Measurements from ENCODE around the gene NUP43. TPM values are rescaled to one million over a fixed set of nuclear protein-coding genes. Genes with fewer than 3 reads are reported as not detected.

Gene NUP43
- total and polyA plus RNA-seq, 2 donors (not counting 1 experiment from before 2014, with no cell fraction given) = 12.9 to 75.7 TPM

DNA sequence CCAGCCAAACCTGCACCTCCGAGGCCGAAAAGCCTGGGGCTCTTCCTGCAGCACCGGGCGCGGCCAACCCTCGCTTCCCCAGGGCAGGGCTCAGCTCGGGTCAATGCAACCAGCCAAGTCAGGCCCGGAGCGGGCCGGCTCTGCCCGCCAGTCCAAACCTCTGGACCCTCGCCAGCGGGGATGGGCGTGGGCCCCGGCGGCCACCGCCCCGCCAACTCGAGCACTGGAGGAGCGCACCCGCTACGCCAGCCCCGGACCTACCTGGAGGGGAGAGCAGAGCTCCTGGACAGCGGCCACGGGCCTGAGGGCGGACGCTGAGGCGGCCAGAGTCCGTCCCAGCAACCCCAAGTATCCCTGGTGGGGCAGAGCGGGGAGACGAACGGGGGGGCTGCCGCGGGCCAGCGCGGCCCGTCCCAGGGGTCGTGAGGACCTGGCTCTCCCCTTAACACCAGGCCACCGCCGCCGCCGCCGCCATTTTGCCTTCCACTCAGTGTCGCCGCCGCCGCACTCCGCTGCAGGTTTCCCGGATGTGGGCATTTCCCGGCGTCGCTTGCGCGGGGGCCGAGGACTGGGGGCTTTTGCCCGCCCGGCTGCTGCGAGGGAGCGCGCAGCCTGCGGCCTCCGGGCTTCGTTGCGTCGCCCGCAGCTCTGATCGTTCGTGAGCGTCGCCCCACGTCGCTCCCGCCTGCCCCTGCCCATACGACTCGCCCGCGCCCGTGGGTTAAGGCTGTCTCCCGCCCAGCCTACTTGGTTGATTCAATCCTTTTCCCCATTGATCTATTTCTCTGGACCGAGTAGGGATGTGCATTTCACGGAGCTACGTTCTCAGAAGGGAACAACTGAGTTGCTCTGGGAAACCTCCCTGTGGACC, 28.5 kb downstream of the NUP43 start, which contains the start of gene LATS1:
Gene LATS1, minus strand, starts transcription at position 514 of the 871 bp plus-strand sequence. CDS start 15,975 bp downstream, outside the sequence.
- peaks cover 13% of the 10 kb centered on the region for H4K20me1 ChIP-seq (ENCODE audit: control insufficient read depth, insufficient read depth, low read length, poor library complexity, severe bottlenecking)
- peak; percentile 92 for ATAC-seq (ENCODE audit: low read depth)
- H3K4me3 ChIP-seq (ENCODE audit: control extremely low read depth in 1 of 5, extremely low read depth in 1 of 5, insufficient read depth in 1 of 5, low read depth in 2 of 5, low read length in 4 of 5) = peak within 1 kb of the TSS; percentile 80 to 92 (median 86)
- H3K79me2 ChIP-seq (ENCODE audit: control insufficient read depth, insufficient read depth, low read length) = peaks cover 59% of the 10 kb centered on the region
- peak within 1 kb of the TSS; percentile 89 for H2AFZ ChIP-seq (ENCODE audit: insufficient read depth, low read depth, low read length, poor library complexity, severe bottlenecking)
- peaks cover 23% of the 10 kb centered on the region in 2 donors for H3K4me1 ChIP-seq (ENCODE audit: control insufficient read depth in 2 of 2, insufficient read depth in 2 of 2, low read length in 2 of 2)
- no peaks in the 10 kb centered on the region for H3K9me3 ChIP-seq (ENCODE audit: control extremely low read depth in 1 of 3, control insufficient read depth in 2 of 3, insufficient read depth in 1 of 3, low read length in 2 of 3)
- peak within 1 kb of the TSS; percentile 79 to 92 for H3K27ac ChIP-seq (ENCODE audit: low read length in 2 of 2)
- H3K27me3 Mint-ChIP-seq = no peaks in the 10 kb centered on the region
- peak within 1 kb of the TSS; percentile 96 for H3K9ac ChIP-seq (ENCODE audit: low read length)
- peaks cover 33% of the 10 kb centered on the region for H3K4me1 Mint-ChIP-seq
- peak within 1 kb of the TSS; percentile 84 for H3K4me2 ChIP-seq (replicated peaks; ENCODE audit: low read depth, low read length, poor library complexity, severe bottlenecking)
- peak; percentile 91 for DNase-seq
- no peak for TF ChIP-seq EZH2 (IDR thresholded peaks at IDR 0.05; ENCODE audit: borderline replicate concordance, insufficient read depth, low read depth, low read length, poor library complexity, severe bottlenecking)
- TF ChIP-seq, protein P1, sequence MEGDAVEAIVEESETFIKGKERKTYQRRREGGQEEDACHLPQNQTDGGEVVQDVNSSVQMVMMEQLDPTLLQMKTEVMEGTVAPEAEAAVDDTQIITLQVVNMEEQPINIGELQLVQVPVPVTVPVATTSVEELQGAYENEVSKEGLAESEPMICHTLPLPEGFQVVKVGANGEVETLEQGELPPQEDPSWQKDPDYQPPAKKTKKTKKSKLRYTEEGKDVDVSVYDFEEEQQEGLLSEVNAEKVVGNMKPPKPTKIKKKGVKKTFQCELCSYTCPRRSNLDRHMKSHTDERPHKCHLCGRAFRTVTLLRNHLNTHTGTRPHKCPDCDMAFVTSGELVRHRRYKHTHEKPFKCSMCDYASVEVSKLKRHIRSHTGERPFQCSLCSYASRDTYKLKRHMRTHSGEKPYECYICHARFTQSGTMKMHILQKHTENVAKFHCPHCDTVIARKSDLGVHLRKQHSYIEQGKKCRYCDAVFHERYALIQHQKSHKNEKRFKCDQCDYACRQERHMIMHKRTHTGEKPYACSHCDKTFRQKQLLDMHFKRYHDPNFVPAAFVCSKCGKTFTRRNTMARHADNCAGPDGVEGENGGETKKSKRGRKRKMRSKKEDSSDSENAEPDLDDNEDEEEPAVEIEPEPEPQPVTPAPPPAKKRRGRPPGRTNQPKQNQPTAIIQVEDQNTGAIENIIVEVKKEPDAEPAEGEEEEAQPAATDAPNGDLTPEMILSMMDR (IDR thresholded peaks at IDR 0.05) = no peak
- POLR2A ChIA-PET = interaction anchor here (0.6 to 1.5 kb wide), 8 partner anchors 9 to 903 kb away, joined by 3 to 8 read pairs (median 4); partner anchors contain the start of genes GINM1, NUP43 and PPIL4
- intact Hi-C loops (cut with micrococcal nuclease) = loop anchor here (1.0 to 5.0 kb wide), 4 partner anchors 28 to 401 kb away; partner anchors contain the start of genes GINM1, NUP43 and TAB2
- H3K36me3 ChIP-seq (replicated peaks in 1 of 2; ENCODE audit: control extremely low read depth in 1 of 2, control insufficient read depth in 1 of 2, extremely low read depth in 1 of 2, insufficient read depth in 2 of 2, low read length in 1 of 2) = peaks cover 0 to 4% of the 10 kb centered on the region in 2 experiments
- CTCF ChIA-PET = interaction anchor here (1.2 to 2.2 kb wide), 5 partner anchors 10 to 172 kb away, joined by 3 to 5 read pairs (median 3); partner anchors contain the start of genes GINM1, NUP43 and PPIL4
- peak within 1 kb of the TSS; percentile 91 for H3K4me3 Mint-ChIP-seq
- under 1% methylated on average over 82 of the region's 82 CpGs for WGBS (ENCODE audit: insufficient coverage)
- no peaks in the 10 kb centered on the region for H3K9me3 Mint-ChIP-seq (ENCODE audit: insufficient read depth)
- no peaks in the 10 kb centered on the region for H3K27me3 ChIP-seq (replicated peaks in 1 of 4; ENCODE audit: control extremely low read depth in 1 of 4, control insufficient read depth in 3 of 4, insufficient read depth in 4 of 4, low read length in 3 of 4)
- H3K27ac Mint-ChIP-seq = peak within 1 kb of the TSS; percentile 95

All from B cell (primary cell).